Esophagus muscularis mucosa (tissue), 4 donors: ENCODE measurements around the gene TEAD2. TPM values are rescaled to one million over a fixed set of nuclear protein-coding genes. Genes with fewer than 3 reads are reported as not detected.
A peak's percentile ranks its signal among the peaks of the same experiment; 100 is the strongest.

Experiments used
- DNase-seq: peaks from one replicate; pipeline ENCODE4 v3.0.0-alpha.2; 2017; ENCODE audit errors: extremely low spot score
- H3K27ac ChIP-seq, 4 donors: fragments of 200-600 bp; sonication (generic); replicated peaks in 1 of 4; 1 replicate in 3 of 4; 2 replicates in 1 of 4; pipeline ENCODE4 v1.5.1; 2016 to 2019; ENCODE audit warnings: mild to moderate bottlenecking in 1 of 4
- H3K27me3 ChIP-seq, 4 donors: fragments of 200-600 bp; sonication (generic); one replicate each; pipeline versions ENCODE4 v1.5.1 to v1.6.0; 2016 to 2019
- H3K36me3 ChIP-seq, 4 donors: fragments of 200-600 bp; sonication (generic); one replicate each; pipeline ENCODE4 v1.5.1; 2016 to 2019
- H3K4me1 ChIP-seq, 4 donors: fragments of 200-600 bp; sonication (generic); one replicate each; pipeline ENCODE4 v1.5.1; 2016 to 2019
- H3K4me3 ChIP-seq, 4 donors: fragments of 200-600 bp; sonication (generic); 1 replicate in 2 of 4; 2 replicates in 2 of 4; pipeline ENCODE4 v1.5.1; 2016 to 2019; ENCODE audit warnings: mild to moderate bottlenecking in 4 of 4, moderate library complexity in 1 of 4
- H3K9me3 ChIP-seq, 4 donors: fragments of 200-600 bp; sonication (generic); 1 replicate in 3 of 4; 2 replicates in 1 of 4; pipeline ENCODE4 v1.5.1; 2016 to 2019
- CTCF ChIP-seq, 3 experiments: fragments of 200-600 bp in 2 of 3; fragments of 450-650 bp in 1 of 3; sonication (generic) in 2 of 3; IDR thresholded peaks; one replicate each; pipeline ENCODE4 v1.5.1; 2017 to 2019; ENCODE audit warnings: antibody characterized with exemption in 3 of 3, mild to moderate bottlenecking in 2 of 3, moderate library complexity in 1 of 3
- EP300 ChIP-seq: sonication (generic); formaldehyde crosslinking; IDR thresholded peaks from one replicate; pipeline ENCODE4 v1.6.1; 2017; ENCODE audit warnings: antibody characterized with exemption
- POLR2A ChIP-seq: fragments of 450-650 bp; IDR thresholded peaks from one replicate; pipeline ENCODE4 v1.6.1; 2017; ENCODE audit warnings: antibody characterized with exemption, moderate library complexity, mild to moderate bottlenecking, low read depth
- POLR2AphosphoS5 ChIP-seq, 2 donors: sonication (generic); formaldehyde crosslinking; IDR thresholded peaks; one replicate each; pipeline ENCODE4 v1.6.1; 2017; ENCODE audit warnings: antibody characterized with exemption in 2 of 2
- WGBS: methylation state at CpG from one replicate; pipeline ENCODE4 v1.1.5; 2018; 5-methylcytosine and 5-hydroxymethylcytosine counted together
- intact Hi-C: fragments of 100-400 bp; cut with DNase I; formaldehyde crosslinking; loops from one replicate; pipeline ENCODE4 v1.15.1; 2023
- total RNA-seq, 4 donors: library from RNA; depleted of rRNA; stranded (reverse); fragments of >200 nt; gene quantifications; one replicate each; pipeline versions ENCODE4 v1.1.0 to v1.2.1, GENCODE V29; 2016

Gene TEAD2
- total RNA-seq, 4 donors from 2014 or later = 40.7 to 73.2 (median 60.5) TPM

GRCh38 chr19:49340865-49341718 lies 21.1 kb downstream of the TEAD2 start:
- 96% methylated on average over 9 of the region's 11 CpGs for WGBS
- intact Hi-C loops = no loop called here
- H3K4me1 ChIP-seq = peaks cover 25 to 35% (median 30%) of the 10 kb centered on the region in 4 donors
- DNase-seq = no peak
- no peaks in the 10 kb centered on the region for H3K9me3 ChIP-seq
- no peak overlapping the region for H3K4me3 ChIP-seq
- no peaks in the 10 kb centered on the region for H3K27me3 ChIP-seq
- TF ChIP-seq EP300 (no peak), CTCF (IDR thresholded peaks at IDR 0.05) (no peak), POLR2A (no peak), POLR2AphosphoS5 (IDR thresholded peaks at IDR 0.05) (no peak)
- peaks cover 26 to 55% (median 53%) of the 10 kb centered on the region in 4 donors for H3K36me3 ChIP-seq
- peak overlapping the region; percentile 83 to 93 (median 88) for H3K27ac ChIP-seq

- H3K4me3 ChIP-seq = peak overlapping the region; percentile 44 to 62 (median 51)
- 31% methylated on average over 36 of the region's 36 CpGs for WGBS
- peaks cover 25 to 50% (median 46%) of the 10 kb centered on the region in 4 donors for H3K36me3 ChIP-seq
- no peaks in the 10 kb centered on the region for H3K9me3 ChIP-seq
- H3K4me1 ChIP-seq = peaks cover 25 to 35% (median 30%) of the 10 kb centered on the region in 4 donors
- peak; percentile 39 for DNase-seq
- intact Hi-C loops = no loop called here
- H3K27me3 ChIP-seq = no peaks in the 10 kb centered on the region
- H3K27ac ChIP-seq = peak overlapping the region; percentile 83 to 93 (median 88)
- no peak for TF ChIP-seq EP300
- TF ChIP-seq CTCF (IDR thresholded peaks at IDR 0.05) = no peak
- TF ChIP-seq POLR2A = no peak
- no peak for TF ChIP-seq POLR2AphosphoS5 (IDR thresholded peaks at IDR 0.05)
Observed at GRCh38 chr19:49340069-49340864, 21.9 kb downstream of the TEAD2 start.

GRCh38 chr19:49339301-49340068 lies 22.7 kb downstream of the TEAD2 start:
- peaks cover 19 to 42% (median 38%) of the 10 kb centered on the region in 4 donors for H3K36me3 ChIP-seq
- TF ChIP-seq POLR2A (no peak), POLR2AphosphoS5 (IDR thresholded peaks at IDR 0.05) (peak; percentile 87 to 90)
- H3K27me3 ChIP-seq = no peaks in the 10 kb centered on the region
- no peaks in the 10 kb centered on the region for H3K9me3 ChIP-seq
- peak overlapping the region; percentile 44 to 62 (median 51) for H3K4me3 ChIP-seq
- H3K4me1 ChIP-seq = peaks cover 25 to 35% (median 30%) of the 10 kb centered on the region in 4 donors
- 29% methylated on average over 12 of the region's 47 CpGs for WGBS
- peak; percentile 93 for DNase-seq
- H3K27ac ChIP-seq = peak overlapping the region; percentile 83 to 93 (median 88)
- intact Hi-C loops = no loop called here

- H3K27me3 ChIP-seq = no peaks in the 10 kb centered on the region
- H3K9me3 ChIP-seq = no peaks in the 10 kb centered on the region
- intact Hi-C loops = no loop called here
- peak overlapping the region; percentile 83 to 93 (median 88) for H3K27ac ChIP-seq
- H3K36me3 ChIP-seq = peaks cover 12 to 35% (median 31%) of the 10 kb centered on the region in 4 donors
- peak overlapping the region; percentile 44 to 62 (median 51) for H3K4me3 ChIP-seq
- 11% methylated on average over 30 of the region's 30 CpGs for WGBS
- H3K4me1 ChIP-seq = peaks cover 25 to 37% (median 30%) of the 10 kb centered on the region in 4 donors
- peak; percentile 92 for DNase-seq
- TF ChIP-seq EP300 = no peak
- TF ChIP-seq POLR2AphosphoS5 (IDR thresholded peaks at IDR 0.05) = peak in 1 of 2 donors; percentile 13
- TF ChIP-seq CTCF (IDR thresholded peaks at IDR 0.05) = peak in 1 of 3 experiments; percentile 7
- no peak for TF ChIP-seq POLR2A
Observed at GRCh38 chr19:49338691-49339300, 23.4 kb downstream of the TEAD2 start.
